ENCODE data around the gene ATP6AP1.

The ATP6AP1 gene

GRCh38 chrX:154417157-154417556, 11.3 kb upstream of the ATP6AP1 start:
- Histone ChIP-seq H3K27me3 (ENCODE audit: control insufficient read depth in 1 of 2, insufficient read depth in 2 of 2, low read length in 2 of 2) (peaks cover 0 to 6% of the 10 kb centered on the region in 2 donors), H3K4me3 (ENCODE audit: low read depth in 1 of 2, low read length in 2 of 2) (no peak overlapping the region), H3K36me3 (ENCODE audit: insufficient read depth, low read length) (no peaks in the 10 kb centered on the region), H3K9me3 (ENCODE audit: low read length) (no peaks in the 10 kb centered on the region), H3K4me1 (ENCODE audit: insufficient read depth, low read length) (peaks cover 10% of the 10 kb centered on the region), H3K27ac (ENCODE audit: low read depth, low read length) (no peak overlapping the region), H3K9ac (ENCODE audit: low read length) (no peak overlapping the region)

- Histone ChIP-seq H3K9me3 (ENCODE audit: low read length) (no peaks in the 10 kb centered on the region), H3K4me1 (ENCODE audit: insufficient read depth, low read length) (no peaks in the 10 kb centered on the region), H3K9ac (ENCODE audit: low read length) (no peak overlapping the region), H3K27me3 (ENCODE audit: control insufficient read depth in 1 of 2, insufficient read depth in 2 of 2, low read length in 2 of 2) (peaks cover 0 to 6% of the 10 kb centered on the region in 2 donors), H3K4me3 (ENCODE audit: low read depth in 1 of 2, low read length in 2 of 2) (no peak overlapping the region), H3K36me3 (ENCODE audit: insufficient read depth, low read length) (no peaks in the 10 kb centered on the region), H3K27ac (ENCODE audit: low read depth, low read length) (no peak overlapping the region)
Observed at GRCh38 chrX:154419189-154419588, 9.3 kb upstream of the ATP6AP1 start.

- no peaks in the 10 kb centered on the region for H3K36me3 ChIP-seq (ENCODE audit: insufficient read depth, low read length)
Observed at GRCh38 chrX:154419688-154420401, 8.6 kb upstream of the ATP6AP1 start.

GRCh38 chrX:154420402-154420756, 8.1 kb upstream of the ATP6AP1 start:
- no peak overlapping the region for H3K4me3 ChIP-seq (ENCODE audit: low read depth in 1 of 2, low read length in 2 of 2)
- H3K36me3 ChIP-seq (ENCODE audit: insufficient read depth, low read length) = no peaks in the 10 kb centered on the region
- H3K9ac ChIP-seq (ENCODE audit: low read length) = no peak overlapping the region
- H3K27ac ChIP-seq (ENCODE audit: low read depth, low read length) = no peak overlapping the region
- H3K9me3 ChIP-seq (ENCODE audit: low read length) = no peaks in the 10 kb centered on the region
- H3K27me3 ChIP-seq (ENCODE audit: control insufficient read depth in 1 of 2, insufficient read depth in 2 of 2, low read length in 2 of 2) = peaks cover 0 to 6% of the 10 kb centered on the region in 2 donors
- H3K4me1 ChIP-seq (ENCODE audit: insufficient read depth, low read length) = no peaks in the 10 kb centered on the region

More at GRCh38 chrX:154419688-154420401, 8.6 kb upstream of the ATP6AP1 start:
- Histone ChIP-seq H3K9ac (ENCODE audit: low read length) (no peak overlapping the region), H3K4me1 (ENCODE audit: insufficient read depth, low read length) (no peaks in the 10 kb centered on the region), H3K4me3 (ENCODE audit: low read depth in 1 of 2, low read length in 2 of 2) (no peak overlapping the region), H3K9me3 (ENCODE audit: low read length) (no peaks in the 10 kb centered on the region), H3K27me3 (ENCODE audit: control insufficient read depth in 1 of 2, insufficient read depth in 2 of 2, low read length in 2 of 2) (peaks cover 0 to 6% of the 10 kb centered on the region in 2 donors), H3K27ac (ENCODE audit: low read depth, low read length) (no peak overlapping the region)

GRCh38 chrX:154426916-154427770, 1.3 kb upstream of the ATP6AP1 start:
- Histone ChIP-seq H3K36me3 (ENCODE audit: insufficient read depth, low read length) (peaks cover 6% of the 10 kb centered on the region), H3K27me3 (ENCODE audit: control insufficient read depth in 1 of 2, insufficient read depth in 2 of 2, low read length in 2 of 2) (no peaks in the 10 kb centered on the region), H3K9ac (ENCODE audit: low read length) (no peak overlapping the region), H3K4me1 (ENCODE audit: insufficient read depth, low read length) (peaks cover 8% of the 10 kb centered on the region), H3K4me3 (ENCODE audit: low read depth in 1 of 2, low read length in 2 of 2) (no peak overlapping the region), H3K27ac (ENCODE audit: low read depth, low read length) (no peak overlapping the region), H3K9me3 (ENCODE audit: low read length) (no peaks in the 10 kb centered on the region)

- Histone ChIP-seq H3K9ac (ENCODE audit: low read length) (peak overlapping the region; percentile 2), H3K27me3 (ENCODE audit: control insufficient read depth in 1 of 2, insufficient read depth in 2 of 2, low read length in 2 of 2) (no peaks in the 10 kb centered on the region), H3K36me3 (ENCODE audit: insufficient read depth, low read length) (peaks cover 19% of the 10 kb centered on the region), H3K4me3 (ENCODE audit: low read depth in 1 of 2, low read length in 2 of 2) (no peak overlapping the region), H3K9me3 (ENCODE audit: low read length) (no peaks in the 10 kb centered on the region), H3K27ac (ENCODE audit: low read depth, low read length) (peak overlapping the region; percentile 21), H3K4me1 (ENCODE audit: insufficient read depth, low read length) (peaks cover 8% of the 10 kb centered on the region)
Observed at GRCh38 chrX:154429711-154430110, 1.2 kb downstream of the ATP6AP1 start.

- H3K9me3 ChIP-seq (ENCODE audit: low read length) = no peaks in the 10 kb centered on the region
- H3K4me3 ChIP-seq (ENCODE audit: low read depth in 1 of 2, low read length in 2 of 2) = no peak overlapping the region
- no peaks in the 10 kb centered on the region for H3K27me3 ChIP-seq (ENCODE audit: control insufficient read depth in 1 of 2, insufficient read depth in 2 of 2, low read length in 2 of 2)
- H3K4me1 ChIP-seq (ENCODE audit: insufficient read depth, low read length) = peaks cover 8% of the 10 kb centered on the region
- peaks cover 24% of the 10 kb centered on the region for H3K36me3 ChIP-seq (ENCODE audit: insufficient read depth, low read length)
- no peak overlapping the region for H3K27ac ChIP-seq (ENCODE audit: low read depth, low read length)
- H3K9ac ChIP-seq (ENCODE audit: low read length) = no peak overlapping the region
Observed at GRCh38 chrX:154430479-154430878, 2.0 kb downstream of the ATP6AP1 start.

- peaks cover 8% of the 10 kb centered on the region for H3K4me1 ChIP-seq (ENCODE audit: insufficient read depth, low read length)
- H3K4me3 ChIP-seq (ENCODE audit: low read depth in 1 of 2, low read length in 2 of 2) = no peak overlapping the region
- no peak overlapping the region for H3K9ac ChIP-seq (ENCODE audit: low read length)
- H3K27me3 ChIP-seq (ENCODE audit: control insufficient read depth in 1 of 2, insufficient read depth in 2 of 2, low read length in 2 of 2) = no peaks in the 10 kb centered on the region
- H3K36me3 ChIP-seq (ENCODE audit: insufficient read depth, low read length) = peaks cover 24% of the 10 kb centered on the region
- no peak overlapping the region for H3K27ac ChIP-seq (ENCODE audit: low read depth, low read length)
- H3K9me3 ChIP-seq (ENCODE audit: low read length) = no peaks in the 10 kb centered on the region
Observed at GRCh38 chrX:154430916-154431315, 2.4 kb downstream of the ATP6AP1 start.

- peaks cover 24% of the 10 kb centered on the region for H3K36me3 ChIP-seq (ENCODE audit: insufficient read depth, low read length)
- no peak overlapping the region for H3K27ac ChIP-seq (ENCODE audit: low read depth, low read length)
- H3K4me3 ChIP-seq (ENCODE audit: low read depth in 1 of 2, low read length in 2 of 2) = no peak overlapping the region
- H3K4me1 ChIP-seq (ENCODE audit: insufficient read depth, low read length) = peaks cover 8% of the 10 kb centered on the region
- no peaks in the 10 kb centered on the region for H3K9me3 ChIP-seq (ENCODE audit: low read length)
- H3K27me3 ChIP-seq (ENCODE audit: control insufficient read depth in 1 of 2, insufficient read depth in 2 of 2, low read length in 2 of 2) = no peaks in the 10 kb centered on the region
- no peak overlapping the region for H3K9ac ChIP-seq (ENCODE audit: low read length)
Observed at GRCh38 chrX:154431341-154431740, 2.9 kb downstream of the ATP6AP1 start.

- Histone ChIP-seq H3K36me3 (ENCODE audit: insufficient read depth, low read length) (peaks cover 24% of the 10 kb centered on the region), H3K9ac (ENCODE audit: low read length) (no peak overlapping the region), H3K4me1 (ENCODE audit: insufficient read depth, low read length) (peaks cover 8% of the 10 kb centered on the region), H3K27me3 (ENCODE audit: control insufficient read depth in 1 of 2, insufficient read depth in 2 of 2, low read length in 2 of 2) (no peaks in the 10 kb centered on the region), H3K27ac (ENCODE audit: low read depth, low read length) (no peak overlapping the region), H3K4me3 (ENCODE audit: low read depth in 1 of 2, low read length in 2 of 2) (no peak overlapping the region), H3K9me3 (ENCODE audit: low read length) (no peaks in the 10 kb centered on the region)
Observed at GRCh38 chrX:154432210-154432609, 3.7 kb downstream of the ATP6AP1 start.

- Histone ChIP-seq H3K27me3 (ENCODE audit: control insufficient read depth in 1 of 2, insufficient read depth in 2 of 2, low read length in 2 of 2) (no peaks in the 10 kb centered on the region), H3K4me1 (ENCODE audit: insufficient read depth, low read length) (peaks cover 14% of the 10 kb centered on the region), H3K27ac (ENCODE audit: low read depth, low read length) (no peak overlapping the region), H3K9ac (ENCODE audit: low read length) (no peak overlapping the region), H3K4me3 (ENCODE audit: low read depth in 1 of 2, low read length in 2 of 2) (no peak overlapping the region), H3K36me3 (ENCODE audit: insufficient read depth, low read length) (peaks cover 24% of the 10 kb centered on the region), H3K9me3 (ENCODE audit: low read length) (no peaks in the 10 kb centered on the region)
Observed at GRCh38 chrX:154433605-154434004, 5.1 kb downstream of the ATP6AP1 start.

Data from muscle layer of colon (tissue), 2 donors.